H9 (cell line): Measurements from ENCODE around the gene ACMSD. TPM values are rescaled to one million over a fixed set of nuclear protein-coding genes. Genes with fewer than 3 reads are reported as not detected.

Experiments
- DNase-seq: peaks from one replicate; pipeline ENCODE4 v3.0.0-alpha.2; 2017
- H2AFZ ChIP-seq: one replicate; pipeline ENCODE4 v1.6.1; 2013; ENCODE audit warnings: mild to moderate bottlenecking, low read length, control low read depth, moderate library complexity
- H2AK5ac ChIP-seq: 2 replicates; pipeline ENCODE4 v1.6.1; 2013; ENCODE audit warnings: low read length, control low read depth, mixed read lengths; ENCODE audit not compliant: insufficient read length
- H2BK120ac ChIP-seq: one replicate; pipeline ENCODE4 v1.6.1; 2013; ENCODE audit warnings: low read depth, mild to moderate bottlenecking, low read length, control low read depth, inconsistent platforms; ENCODE audit not compliant: poor library complexity, severe bottlenecking
- H2BK12ac ChIP-seq: 2 replicates; pipeline ENCODE4 v1.6.1; 2013; ENCODE audit warnings: low read length, control low read depth, mixed read lengths, low read depth; ENCODE audit not compliant: insufficient read length
- H2BK15ac ChIP-seq: 2 replicates; pipeline ENCODE4 v1.6.1; 2013; ENCODE audit warnings: low read depth, low read length, control low read depth
- H2BK20ac ChIP-seq: one replicate; pipeline ENCODE4 v1.6.1; 2013; ENCODE audit warnings: low read depth, mild to moderate bottlenecking, low read length, control low read depth, inconsistent platforms; ENCODE audit not compliant: poor library complexity, severe bottlenecking
- H2BK5ac ChIP-seq: 2 replicates; pipeline ENCODE4 v1.6.1; 2013; ENCODE audit warnings: low read length, control low read depth, mixed read lengths; ENCODE audit not compliant: insufficient read length
- H3K14ac ChIP-seq: 2 replicates; pipeline ENCODE4 v1.6.1; 2013; ENCODE audit warnings: low read length, control low read depth; ENCODE audit not compliant: insufficient read depth
- H3K18ac ChIP-seq: 2 replicates; pipeline ENCODE4 v1.6.1; 2013; ENCODE audit warnings: low read depth, mild to moderate bottlenecking, mixed read lengths, low read length, control low read depth; ENCODE audit not compliant: insufficient read length
- H3K23ac ChIP-seq: 2 replicates; pipeline ENCODE4 v1.6.1; 2013; ENCODE audit warnings: low read length, control low read depth, mixed read lengths, low read depth; ENCODE audit not compliant: insufficient read length
- H3K23me2 ChIP-seq: 2 replicates; pipeline ENCODE4 v1.6.1; 2013; ENCODE audit warnings: low read depth, mild to moderate bottlenecking, mixed read lengths, low read length, control low read depth; ENCODE audit not compliant: insufficient read length, poor library complexity, severe bottlenecking
- H3K27ac ChIP-seq: 2 replicates; pipeline ENCODE4 v1.5.1; 2013; ENCODE audit warnings: low read length, control low read depth, mixed read lengths, low read depth; ENCODE audit not compliant: insufficient read length
- H3K27me3 ChIP-seq: 2 replicates; pipeline ENCODE4 v1.6.1; 2013; ENCODE audit warnings: low read length, control low read depth, inconsistent platforms; ENCODE audit not compliant: insufficient read depth
- H3K4ac ChIP-seq: 2 replicates; pipeline ENCODE4 v1.6.1; 2013; ENCODE audit warnings: low read depth, mild to moderate bottlenecking, control low read depth, inconsistent platforms, low read length, moderate library complexity
- H3K4me1 ChIP-seq: 2 replicates; pipeline ENCODE4 v1.6.1; 2013; ENCODE audit warnings: low read length, control low read depth, inconsistent platforms; ENCODE audit not compliant: insufficient read depth
- H3K4me2 ChIP-seq: 2 replicates; pipeline ENCODE4 v1.6.1; 2013; ENCODE audit warnings: low read length, control low read depth, mixed read lengths; ENCODE audit not compliant: insufficient read length, insufficient read depth
- H3K56ac ChIP-seq: 2 replicates; pipeline ENCODE4 v1.6.1; 2013; ENCODE audit warnings: low read depth, mild to moderate bottlenecking, mixed read lengths, low read length, control low read depth; ENCODE audit not compliant: insufficient read length
- H3K79me1 ChIP-seq: 2 replicates; pipeline ENCODE4 v1.6.1; 2013; ENCODE audit warnings: low read depth, mild to moderate bottlenecking, moderate library complexity, low read length, control low read depth, inconsistent platforms; ENCODE audit not compliant: insufficient read depth, poor library complexity, severe bottlenecking
- H3K79me2 ChIP-seq: 2 replicates; pipeline ENCODE4 v1.6.1; 2013; ENCODE audit warnings: low read length, control low read depth, inconsistent platforms; ENCODE audit not compliant: insufficient read depth
- H3K9ac ChIP-seq: 2 replicates; pipeline ENCODE4 v1.6.1; 2013; ENCODE audit warnings: low read length, control low read depth, mixed read lengths; ENCODE audit not compliant: insufficient read length; ENCODE audit errors: extremely low read depth
- H3K9me3 ChIP-seq: one replicate; pipeline ENCODE4 v1.6.1; 2013; ENCODE audit warnings: low read depth, low read length, inconsistent platforms; ENCODE audit not compliant: control insufficient read depth
- H3T11ph ChIP-seq: one replicate; pipeline ENCODE4 v1.6.1; 2013; ENCODE audit warnings: mild to moderate bottlenecking, low read length, control low read depth, inconsistent platforms
- H4K20me1 ChIP-seq: one replicate; pipeline ENCODE4 v1.6.1; 2013; ENCODE audit not compliant: control insufficient read depth, insufficient read length, insufficient read depth
- H4K5ac ChIP-seq: 2 replicates; pipeline ENCODE4 v1.6.1; 2013; ENCODE audit warnings: low read depth, mild to moderate bottlenecking, mixed read lengths, low read length, control low read depth; ENCODE audit not compliant: insufficient read length
- H4K8ac ChIP-seq: replicated peaks from 2 replicates; pipeline ENCODE4 v1.6.1; 2013; ENCODE audit warnings: low read length, control low read depth, mixed read lengths, low read depth; ENCODE audit not compliant: insufficient read length
- H4K91ac ChIP-seq: 2 replicates; pipeline ENCODE4 v1.6.1; 2013; ENCODE audit warnings: low read depth, mild to moderate bottlenecking, moderate library complexity, mixed read lengths, low read length, control low read depth; ENCODE audit not compliant: insufficient read length
- H3K27ac Mint-ChIP-seq, 3 experiments: 2 replicates in 2 of 3; 3 replicates in 1 of 3; pipeline ENCODE4 v1.8.0; 2020 to 2021; ENCODE audit warnings: mixed read lengths in 3 of 3, mild to moderate bottlenecking in 1 of 3, moderate library complexity in 1 of 3
- H3K27me3 Mint-ChIP-seq: 2 replicates; pipeline ENCODE4 v1.8.0; 2021; ENCODE audit warnings: low read depth, mild to moderate bottlenecking, moderate library complexity, mixed read lengths
- H3K36me3 Mint-ChIP-seq, 3 experiments: 2 replicates in 2 of 3; 3 replicates in 1 of 3; pipeline ENCODE4 v1.8.0; 2020 to 2021; ENCODE audit warnings: low read depth in 3 of 3, mixed read lengths in 3 of 3; ENCODE audit not compliant: insufficient read depth in 1 of 3
- H3K4me1 Mint-ChIP-seq, 2 experiments: 2 replicates each; pipeline ENCODE4 v1.8.0; 2020; ENCODE audit warnings: mixed read lengths in 2 of 2
- H3K4me3 Mint-ChIP-seq, 2 experiments: 2 replicates in 1 of 2; 3 replicates in 1 of 2; pipeline ENCODE4 v1.8.0; 2020 to 2021; ENCODE audit warnings: mild to moderate bottlenecking in 2 of 2, mixed read lengths in 2 of 2, moderate library complexity in 1 of 2
- H3K9me3 Mint-ChIP-seq, 2 experiments: 2 replicates in 1 of 2; 3 replicates in 1 of 2; pipeline ENCODE4 v1.8.0; 2020; ENCODE audit warnings: mild to moderate bottlenecking in 2 of 2, mixed read lengths in 2 of 2, moderate library complexity in 1 of 2
- CTCF ChIP-seq: fragments of 200-600 bp; sonication (generic); conservative IDR thresholded peaks from 3 replicates; pipeline ENCODE4 v1.8.0; 2021; ENCODE audit warnings: antibody characterized with exemption, mild to moderate bottlenecking
- WGBS: extraction: QIAGEN DNeasy Blood & Tissue Kit; methylation state at CpG from one replicate; pipeline ENCODE4 v1.1.7; 2013; ENCODE audit warnings: missing lambda C conversion rate, low lambda C conversion rate, mixed read lengths; ENCODE audit not compliant: insufficient read length; ENCODE audit errors: extremely low coverage; 5-methylcytosine and 5-hydroxymethylcytosine counted together
- total RNA-seq: library from RNA; stranded (reverse); gene quantifications from 2 replicates; pipeline ENCODE4 v1.2.1, GENCODE V29; 2021

ACMSD gene
- total RNA-seq, 1 experiment from 2014 or later = not detected

DNA sequence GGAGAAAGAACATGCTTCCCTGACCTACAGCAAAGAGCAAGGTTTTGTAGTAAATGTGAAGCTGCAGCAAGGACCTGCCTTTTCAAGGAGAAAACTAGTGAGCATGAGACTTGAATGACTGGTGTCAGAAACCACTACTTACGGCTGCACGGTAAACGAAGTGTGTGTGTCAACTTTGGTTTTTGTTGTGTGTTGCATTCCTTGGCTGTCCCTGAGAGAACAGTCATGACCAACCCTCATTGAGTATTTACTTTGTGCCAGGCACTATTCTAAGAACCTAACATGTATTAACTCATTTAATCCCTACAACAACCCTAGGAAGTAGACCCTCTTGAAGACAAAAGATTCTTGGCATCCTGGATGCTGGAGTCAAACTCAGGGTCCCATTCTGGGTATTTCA is 22.8 kb downstream of the ACMSD start:
- H2AFZ ChIP-seq = no peak overlapping the region

More for the DNA sequence above, 22.8 kb downstream of the ACMSD start:
- H4K91ac ChIP-seq = no peak overlapping the region
- no peaks in the 10 kb centered on the region for H3K4me1 ChIP-seq
- no peak overlapping the region for H2BK12ac ChIP-seq
- Mint-ChIP-seq H3K9me3 (no peaks in the 10 kb centered on the region), H3K36me3 (no peaks in the 10 kb centered on the region), H3K27me3 (peaks cover 2% of the 10 kb centered on the region; the same call in 1 of the 2 replicates), H3K27ac (no peak overlapping the region), H3K4me3 (no peak overlapping the region), H3K4me1 (no peaks in the 10 kb centered on the region)
- no peaks in the 10 kb centered on the region for H4K20me1 ChIP-seq
- no peak overlapping the region for H2BK5ac ChIP-seq
- no peak overlapping the region for H4K5ac ChIP-seq
- H4K8ac ChIP-seq = no peak overlapping the region
- no peak overlapping the region for H2BK15ac ChIP-seq
- no peak overlapping the region for H3K18ac ChIP-seq
- H2BK120ac ChIP-seq = no peak overlapping the region
- H3K9me3 ChIP-seq = no peaks in the 10 kb centered on the region
- no peak for DNase-seq
- no peaks in the 10 kb centered on the region for H3K79me2 ChIP-seq
- no peak overlapping the region for H3K4ac ChIP-seq
- no peak overlapping the region for H2BK20ac ChIP-seq
- no peak overlapping the region for H3T11ph ChIP-seq
- H3K14ac ChIP-seq = no peak overlapping the region
- no peaks in the 10 kb centered on the region for H3K27me3 ChIP-seq
- no peak overlapping the region for H3K4me2 ChIP-seq
- no peak overlapping the region for H3K56ac ChIP-seq
- H3K27ac ChIP-seq = no peak overlapping the region
- no peak overlapping the region for H3K9ac ChIP-seq
- H3K79me1 ChIP-seq = no peaks in the 10 kb centered on the region
- no peaks in the 10 kb centered on the region for H3K23me2 ChIP-seq
- no peak overlapping the region for H3K23ac ChIP-seq
- no CpG with 5 or more reads among the region's 3 CpGs for WGBS
- no peak for TF ChIP-seq CTCF
- no peak overlapping the region for H2AK5ac ChIP-seq
